SK-N-SH (cell line): ENCODE data around the gene ERRFI1. TPM values are rescaled to one million over a fixed set of nuclear protein-coding genes. Genes with fewer than 3 reads are reported as not detected.
A peak's percentile ranks its signal among the peaks of the same experiment; 100 is the strongest.

Experiments used
- CTCF ChIA-PET: fragments of 300-600, 350-600 bp; formaldehyde crosslinking; extraction: SDS; loops from one replicate; lab custom pipeline; 2021; lab: Yijun Ruan, JAX
- POLR2A ChIA-PET: fragments of 350-600 bp; sonication (Branson Sonifier 250); formaldehyde crosslinking; extraction: SDS; loops from one replicate; lab custom pipeline; 2020; ENCODE audit warnings: antibody characterized with exemption, inconsistent platforms; lab: Yijun Ruan, JAX
- DNase-seq: peaks from one replicate; pipeline ENCODE4 v3.0.0; 2012
- H2AFZ ChIP-seq: fragments of 200-600 bp; sonication (generic); 2 replicates; pipeline ENCODE4 v1.8.1; 2016; ENCODE audit warnings: antibody characterized with exemption, mild to moderate bottlenecking, low read depth
- H3F3A ChIP-seq: fragments of 200-600 bp; sonication (generic); replicated peaks from 2 replicates; pipeline ENCODE3; 2016; ENCODE audit warnings: antibody characterized with exemption, mild to moderate bottlenecking; ENCODE audit not compliant: insufficient read depth
- H3K27ac ChIP-seq, 2 experiments: fragments of 200-500 bp in 1 of 2; fragments of 200-600 bp in 1 of 2; sonication (Bioruptor generic) in 1 of 2; sonication (generic), shearing (Covaris generic) in 1 of 2; 2 replicates each; pipeline versions ENCODE4 v1.5.1 to v1.6.1; 2014 to 2016; ENCODE audit warnings: low read depth in 2 of 2, inconsistent platforms in 1 of 2, low read length in 1 of 2, mild to moderate bottlenecking in 1 of 2, mixed read lengths in 1 of 2
- H3K27me3 ChIP-seq: fragments of 200-600 bp; sonication (generic), shearing (Covaris generic); 2 replicates; pipeline ENCODE4 v1.6.1; 2016; ENCODE audit warnings: mixed run types; ENCODE audit not compliant: insufficient read depth
- H3K36me3 ChIP-seq, 2 experiments: fragments of 200-500 bp in 1 of 2; fragments of 200-600 bp in 1 of 2; sonication (Bioruptor generic) in 1 of 2; sonication (generic) in 1 of 2; replicated peaks in 1 of 2; 2 replicates each; pipeline versions ENCODE3 to v1.5.1; 2014 to 2016; ENCODE audit warnings: low read length in 1 of 2, mild to moderate bottlenecking in 1 of 2; ENCODE audit not compliant: insufficient read depth in 2 of 2, control insufficient read depth in 1 of 2
- H3K4me1 ChIP-seq, 2 experiments: fragments of 200-500 bp in 1 of 2; fragments of 200-600 bp in 1 of 2; sonication (Bioruptor generic) in 1 of 2; sonication (generic), shearing (Covaris generic) in 1 of 2; 2 replicates each; pipeline versions ENCODE4 v1.5.1 to v1.6.1; 2014 to 2016; ENCODE audit warnings: low read depth in 1 of 2, low read length in 1 of 2, mixed run types in 1 of 2; ENCODE audit not compliant: insufficient read depth in 2 of 2, control insufficient read depth in 1 of 2
- H3K4me2 ChIP-seq: fragments of 200-600 bp; sonication (generic), shearing (Covaris generic); 2 replicates; pipeline ENCODE4 v1.6.1; 2017; ENCODE audit warnings: mixed run types
- H3K4me3 ChIP-seq, 2 experiments: fragments of 200-500 bp in 1 of 2; fragments of 200-600 bp in 1 of 2; sonication (Bioruptor generic) in 1 of 2; sonication (generic), shearing (Covaris generic) in 1 of 2; 2 replicates each; pipeline versions ENCODE4 v1.5.1 to v1.8.1; 2014 to 2016; ENCODE audit warnings: low read depth in 2 of 2, inconsistent platforms in 1 of 2, low read length in 1 of 2, mild to moderate bottlenecking in 1 of 2, mixed read lengths in 1 of 2, moderate library complexity in 1 of 2
- H3K79me2 ChIP-seq: fragments of 200-600 bp; sonication (generic); 2 replicates; pipeline ENCODE4 v1.8.1; 2017; ENCODE audit warnings: mild to moderate bottlenecking; ENCODE audit not compliant: insufficient read depth
- H3K9ac ChIP-seq: fragments of 200-600 bp; sonication (generic); 2 replicates; pipeline ENCODE4 v1.6.1; 2017; ENCODE audit warnings: mixed run types
- H3K9me2 ChIP-seq: fragments of 200-600 bp; sonication (generic); 2 replicates; pipeline ENCODE4 v1.6.1; 2017; ENCODE audit warnings: mixed run types
- H3K9me3 ChIP-seq: fragments of 200-600 bp; sonication (generic); 2 replicates; pipeline ENCODE4 v1.6.1; 2017; ENCODE audit warnings: mixed run types, mild to moderate bottlenecking, moderate library complexity
- H4K20me1 ChIP-seq: fragments of 200-600 bp; sonication (generic); 2 replicates; pipeline ENCODE4 v1.6.1; 2017; ENCODE audit warnings: mild to moderate bottlenecking, mixed run types; ENCODE audit not compliant: insufficient read depth
- CHD2 ChIP-seq: fragments of 150-350 bp; IDR thresholded peaks from 2 replicates; pipeline ENCODE4 v1.6.1; 2018; ENCODE audit warnings: low read length; ENCODE audit not compliant: partially characterized antibody
- EP300 ChIP-seq, 2 experiments: IDR thresholded peaks; 2 replicates each; pipeline versions ENCODE4 v1.4.0 to v1.6.1; 2012; ENCODE audit warnings: borderline replicate concordance in 1 of 2, low read depth in 1 of 2, low read length in 1 of 2
- FOSL2 ChIP-seq: IDR thresholded peaks from 2 replicates; pipeline ENCODE4 v1.4.0; 2012; ENCODE audit warnings: low read depth, mild to moderate bottlenecking, moderate library complexity, borderline replicate concordance
- FOXM1 ChIP-seq: IDR thresholded peaks from 2 replicates; pipeline ENCODE4 v1.4.0; 2012; ENCODE audit warnings: low read depth, mild to moderate bottlenecking
- GABPA ChIP-seq: IDR thresholded peaks from 2 replicates; pipeline ENCODE4 v1.4.0; 2012; ENCODE audit warnings: low read depth, mild to moderate bottlenecking
- JUND ChIP-seq: IDR thresholded peaks from 2 replicates; pipeline ENCODE4 v1.4.0; 2012
- NRF1 ChIP-seq: IDR thresholded peaks from 2 replicates; pipeline ENCODE4 v1.6.1; 2012; ENCODE audit warnings: low read depth, mild to moderate bottlenecking, low read length
- POLR2AphosphoS5 ChIP-seq: IDR thresholded peaks from 2 replicates; pipeline ENCODE4 v1.6.1; 2012; ENCODE audit warnings: low read depth, low read length
- RAD21 ChIP-seq: IDR thresholded peaks from 2 replicates; pipeline ENCODE4 v1.6.1; 2012; ENCODE audit warnings: mild to moderate bottlenecking, low read length
- RCOR1 ChIP-seq: fragments of 150-350 bp; IDR thresholded peaks from 2 replicates; pipeline ENCODE4 v1.6.1; 2017; ENCODE audit warnings: antibody characterized with exemption, low read length
- RFX5 ChIP-seq: IDR thresholded peaks from 2 replicates; pipeline ENCODE4 v1.6.1; 2012; ENCODE audit warnings: mild to moderate bottlenecking, improper control_type of control experiment, low read length
- SMC3 ChIP-seq: IDR thresholded peaks from 2 replicates; pipeline ENCODE4 v1.6.1; 2012; ENCODE audit warnings: low read depth, low read length, improper control_type of control experiment
- TEAD4 ChIP-seq: IDR thresholded peaks from 2 replicates; pipeline ENCODE4 v1.4.0; 2012; ENCODE audit warnings: mild to moderate bottlenecking, borderline replicate concordance; ENCODE audit not compliant: insufficient read depth
- YY1 ChIP-seq: IDR thresholded peaks from 2 replicates; pipeline ENCODE4 v1.4.0; 2012; ENCODE audit warnings: low read depth, mild to moderate bottlenecking
- WGBS: methylation state at CpG from one replicate; pipeline ENCODE4 v1.1.6; 2017; ENCODE audit warnings: low lambda C conversion rate; 5-methylcytosine and 5-hydroxymethylcytosine counted together
- polyA plus RNA-seq, 3 experiments: library from polyadenylated mRNA; depleted of rRNA; stranded (reverse); fragments of >200 nt; gene quantifications; 2 replicates each; pipeline ENCODE4 v1.2.3, GENCODE V29; 2012
- TF ChIP-seq, protein P1 (sequence below): IDR thresholded peaks from 2 replicates; pipeline ENCODE4 v1.4.0; 2012; ENCODE audit warnings: low read depth
- TF ChIP-seq, protein P2 (sequence below): fragments of 150-350 bp; IDR thresholded peaks from 2 replicates; pipeline ENCODE4 v1.6.1; 2016; ENCODE audit warnings: mild to moderate bottlenecking, low read depth, low read length
- TF ChIP-seq, protein P3 (sequence below): IDR thresholded peaks from 2 replicates; pipeline ENCODE4; 2012
- TF ChIP-seq, protein P4 (sequence below): IDR thresholded peaks from 2 replicates; pipeline ENCODE4 v1.4.0; 2012; ENCODE audit warnings: low read depth, borderline replicate concordance
- TF ChIP-seq, protein P5 (sequence below): IDR thresholded peaks from 2 replicates; pipeline ENCODE4 v1.4.0; 2012; ENCODE audit warnings: low read depth, borderline replicate concordance
- TF ChIP-seq, protein P6 (sequence below): fragments of 200-600 bp; sonication (generic); IDR thresholded peaks from 2 replicates; pipeline ENCODE4 v1.6.1; 2017; ENCODE audit warnings: antibody characterized with exemption, mild to moderate bottlenecking, moderate library complexity

ERRFI1 gene
- polyA plus RNA-seq, 1 of the 3 experiments (the other 2 are of a cell fraction): 65.6 TPM

DNA sequence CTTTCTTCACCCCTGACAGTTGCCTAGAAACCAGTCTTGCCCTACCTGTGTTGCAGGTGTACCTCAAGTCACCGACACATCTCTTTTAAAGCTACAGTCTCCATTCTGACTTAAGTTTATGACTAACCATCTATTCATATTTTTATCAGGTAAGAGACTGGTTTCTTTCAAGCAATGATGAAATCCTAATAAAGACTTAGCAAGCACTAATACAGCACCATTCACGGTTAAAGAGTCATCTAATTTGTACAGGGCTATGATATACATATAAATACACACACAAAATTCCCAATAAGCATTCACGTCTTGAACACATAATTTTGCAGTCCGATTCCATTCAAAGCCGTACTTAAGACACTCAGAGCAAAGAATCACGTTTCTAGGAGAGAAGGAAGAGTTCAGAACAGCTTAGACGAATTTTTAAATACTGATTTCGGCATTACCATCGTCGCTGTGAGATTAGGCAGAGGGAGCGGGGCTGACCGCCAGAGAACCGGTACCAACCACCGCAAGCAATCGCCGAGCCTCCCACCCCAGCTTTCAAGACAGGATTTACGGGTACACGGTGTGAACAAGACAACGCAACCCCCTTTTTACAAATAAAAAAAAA is 943 bp downstream of the ERRFI1 start:
- CTCF ChIA-PET: interaction anchor here (0.7 to 6.0 kb wide), 4 partner anchors 10 to 290 kb away, joined by 3 to 62 read pairs (median 16); no protein-coding TSS in a partner anchor
- peaks cover 12 to 46% of the 10 kb centered on the region in 2 experiments; a peak in 3 of 4 replicates for H3K4me1 ChIP-seq

More for the DNA sequence above, 943 bp downstream of the ERRFI1 start:
- H3K9me3 ChIP-seq: no peaks in the 10 kb centered on the region
- peak overlapping the region; percentile 84 for H3K4me2 ChIP-seq
- H4K20me1 ChIP-seq: peaks cover 40% of the 10 kb centered on the region
- H3K36me3 ChIP-seq: peaks cover 0 to 3% of the 10 kb centered on the region in 2 experiments
- no peak overlapping the region for H2AFZ ChIP-seq
- no peaks in the 10 kb centered on the region for H3K27me3 ChIP-seq
- DNase-seq: no peak
- H3K9ac ChIP-seq: peak overlapping the region; percentile 92
- peaks cover 60% of the 10 kb centered on the region for H3K79me2 ChIP-seq
- H3K4me3 ChIP-seq: peak overlapping the region; percentile 89 to 90
- no peaks in the 10 kb centered on the region for H3K9me2 ChIP-seq
- peaks cover 41% of the 10 kb centered on the region for H3F3A ChIP-seq
- WGBS: 6% methylated on average over 16 of the region's 19 CpGs
- no peak for TF ChIP-seq RAD21
- no peak for TF ChIP-seq JUND
- no peak for TF ChIP-seq TEAD4
- TF ChIP-seq, protein P1, sequence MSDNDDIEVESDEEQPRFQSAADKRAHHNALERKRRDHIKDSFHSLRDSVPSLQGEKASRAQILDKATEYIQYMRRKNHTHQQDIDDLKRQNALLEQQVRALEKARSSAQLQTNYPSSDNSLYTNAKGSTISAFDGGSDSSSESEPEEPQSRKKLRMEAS: no peak
- TF ChIP-seq FOXM1: no peak
- TF ChIP-seq, protein P2, sequence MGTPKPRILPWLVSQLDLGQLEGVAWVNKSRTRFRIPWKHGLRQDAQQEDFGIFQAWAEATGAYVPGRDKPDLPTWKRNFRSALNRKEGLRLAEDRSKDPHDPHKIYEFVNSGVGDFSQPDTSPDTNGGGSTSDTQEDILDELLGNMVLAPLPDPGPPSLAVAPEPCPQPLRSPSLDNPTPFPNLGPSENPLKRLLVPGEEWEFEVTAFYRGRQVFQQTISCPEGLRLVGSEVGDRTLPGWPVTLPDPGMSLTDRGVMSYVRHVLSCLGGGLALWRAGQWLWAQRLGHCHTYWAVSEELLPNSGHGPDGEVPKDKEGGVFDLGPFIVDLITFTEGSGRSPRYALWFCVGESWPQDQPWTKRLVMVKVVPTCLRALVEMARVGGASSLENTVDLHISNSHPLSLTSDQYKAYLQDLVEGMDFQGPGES: no peak
- TF ChIP-seq, protein P3, sequence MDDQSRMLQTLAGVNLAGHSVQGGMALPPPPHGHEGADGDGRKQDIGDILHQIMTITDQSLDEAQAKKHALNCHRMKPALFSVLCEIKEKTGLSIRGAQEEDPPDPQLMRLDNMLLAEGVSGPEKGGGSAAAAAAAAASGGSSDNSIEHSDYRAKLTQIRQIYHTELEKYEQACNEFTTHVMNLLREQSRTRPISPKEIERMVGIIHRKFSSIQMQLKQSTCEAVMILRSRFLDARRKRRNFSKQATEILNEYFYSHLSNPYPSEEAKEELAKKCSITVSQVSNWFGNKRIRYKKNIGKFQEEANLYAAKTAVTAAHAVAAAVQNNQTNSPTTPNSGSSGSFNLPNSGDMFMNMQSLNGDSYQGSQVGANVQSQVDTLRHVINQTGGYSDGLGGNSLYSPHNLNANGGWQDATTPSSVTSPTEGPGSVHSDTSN: no peak
- TF ChIP-seq YY1: no peak
- no peak for TF ChIP-seq EP300 (IDR thresholded peaks at IDR 0.05; ENCODE audit: borderline replicate concordance in 1 of 2, low read depth in 1 of 2, low read length in 1 of 2)
- no peak for TF ChIP-seq FOSL2
- TF ChIP-seq NRF1: no peak
- TF ChIP-seq, protein P4, sequence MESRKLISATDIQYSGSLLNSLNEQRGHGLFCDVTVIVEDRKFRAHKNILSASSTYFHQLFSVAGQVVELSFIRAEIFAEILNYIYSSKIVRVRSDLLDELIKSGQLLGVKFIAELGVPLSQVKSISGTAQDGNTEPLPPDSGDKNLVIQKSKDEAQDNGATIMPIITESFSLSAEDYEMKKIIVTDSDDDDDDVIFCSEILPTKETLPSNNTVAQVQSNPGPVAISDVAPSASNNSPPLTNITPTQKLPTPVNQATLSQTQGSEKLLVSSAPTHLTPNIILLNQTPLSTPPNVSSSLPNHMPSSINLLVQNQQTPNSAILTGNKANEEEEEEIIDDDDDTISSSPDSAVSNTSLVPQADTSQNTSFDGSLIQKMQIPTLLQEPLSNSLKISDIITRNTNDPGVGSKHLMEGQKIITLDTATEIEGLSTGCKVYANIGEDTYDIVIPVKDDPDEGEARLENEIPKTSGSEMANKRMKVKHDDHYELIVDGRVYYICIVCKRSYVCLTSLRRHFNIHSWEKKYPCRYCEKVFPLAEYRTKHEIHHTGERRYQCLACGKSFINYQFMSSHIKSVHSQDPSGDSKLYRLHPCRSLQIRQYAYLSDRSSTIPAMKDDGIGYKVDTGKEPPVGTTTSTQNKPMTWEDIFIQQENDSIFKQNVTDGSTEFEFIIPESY: no peak
- TF ChIP-seq SMC3: no peak
- TF ChIP-seq, protein P5, sequence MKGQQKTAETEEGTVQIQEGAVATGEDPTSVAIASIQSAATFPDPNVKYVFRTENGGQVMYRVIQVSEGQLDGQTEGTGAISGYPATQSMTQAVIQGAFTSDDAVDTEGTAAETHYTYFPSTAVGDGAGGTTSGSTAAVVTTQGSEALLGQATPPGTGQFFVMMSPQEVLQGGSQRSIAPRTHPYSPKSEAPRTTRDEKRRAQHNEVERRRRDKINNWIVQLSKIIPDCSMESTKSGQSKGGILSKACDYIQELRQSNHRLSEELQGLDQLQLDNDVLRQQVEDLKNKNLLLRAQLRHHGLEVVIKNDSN: no peak
- no peak for TF ChIP-seq RCOR1
- TF ChIP-seq GABPA: no peak
- TF ChIP-seq CHD2: no peak
- TF ChIP-seq, protein P6, sequence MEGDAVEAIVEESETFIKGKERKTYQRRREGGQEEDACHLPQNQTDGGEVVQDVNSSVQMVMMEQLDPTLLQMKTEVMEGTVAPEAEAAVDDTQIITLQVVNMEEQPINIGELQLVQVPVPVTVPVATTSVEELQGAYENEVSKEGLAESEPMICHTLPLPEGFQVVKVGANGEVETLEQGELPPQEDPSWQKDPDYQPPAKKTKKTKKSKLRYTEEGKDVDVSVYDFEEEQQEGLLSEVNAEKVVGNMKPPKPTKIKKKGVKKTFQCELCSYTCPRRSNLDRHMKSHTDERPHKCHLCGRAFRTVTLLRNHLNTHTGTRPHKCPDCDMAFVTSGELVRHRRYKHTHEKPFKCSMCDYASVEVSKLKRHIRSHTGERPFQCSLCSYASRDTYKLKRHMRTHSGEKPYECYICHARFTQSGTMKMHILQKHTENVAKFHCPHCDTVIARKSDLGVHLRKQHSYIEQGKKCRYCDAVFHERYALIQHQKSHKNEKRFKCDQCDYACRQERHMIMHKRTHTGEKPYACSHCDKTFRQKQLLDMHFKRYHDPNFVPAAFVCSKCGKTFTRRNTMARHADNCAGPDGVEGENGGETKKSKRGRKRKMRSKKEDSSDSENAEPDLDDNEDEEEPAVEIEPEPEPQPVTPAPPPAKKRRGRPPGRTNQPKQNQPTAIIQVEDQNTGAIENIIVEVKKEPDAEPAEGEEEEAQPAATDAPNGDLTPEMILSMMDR: no peak
- no peak for TF ChIP-seq RFX5
- TF ChIP-seq POLR2AphosphoS5: no peak
- TF ChIP-seq, all 33 proteins: peak for 0
- POLR2A ChIA-PET: no interaction called here
- peak overlapping the region in 1 of 2 experiments; percentile 32; a peak in 2 of 4 replicates for H3K27ac ChIP-seq
